Pancreas (tissue), 10 donors: ENCODE data around the gene CISD2. TPM values are rescaled to one million over a fixed set of nuclear protein-coding genes. Genes with fewer than 3 reads are reported as not detected.

Experiments
- ATAC-seq, 4 donors: fragments of 200-7000 bp; cut with Tn5 transposase; one replicate each; pipeline versions ENCODE4 v1.8.0 to v1.9.1; 2020; ENCODE audit warnings: mild to moderate bottlenecking in 4 of 4, moderate library complexity in 4 of 4
- DNase-seq, 6 donors: peaks; one replicate each; pipeline ENCODE4 v3.0.0-alpha.2; 2020
- FAIRE-seq: peaks from 2 replicates; lab custom pipeline; 2012; peaks lifted over from hg19 to GRCh38; lab: Jason Lieb, UNC
- H3K27ac ChIP-seq, 4 donors: fragments of 200-600 bp; sonication (generic); 1 replicate in 3 of 4; 2 replicates in 1 of 4; pipeline versions ENCODE4 v1.5.0 to v1.8.0; 2020
- H3K27me3 ChIP-seq, 4 donors: fragments of 200-600 bp; one replicate each; pipeline ENCODE4 v1.8.0; 2021
- H3K36me3 ChIP-seq, 3 donors: fragments of 200-600 bp; sonication (generic) in 1 of 3; one replicate each; pipeline versions ENCODE4 v1.5.0 to v1.8.0; 2020 to 2021
- H3K4me1 ChIP-seq, 3 donors: fragments of 200-600 bp; one replicate each; pipeline ENCODE4 v1.8.0; 2021
- H3K4me3 ChIP-seq, 4 donors: fragments of 200-600 bp; sonication (generic) in 2 of 4; one replicate each; pipeline versions ENCODE4 v1.5.0 to v1.8.0; 2020 to 2021
- H3K9me3 ChIP-seq, 4 donors: fragments of 200-600 bp; one replicate each; pipeline ENCODE4 v1.8.0; 2021
- WGBS, 2 donors: extraction: QIAGEN DNeasy Blood & Tissue Kit; methylation state at CpG; one replicate each; pipeline ENCODE4 v1.1.7; 2013; 5-methylcytosine and 5-hydroxymethylcytosine counted together
- intact Hi-C, 3 donors: fragments of 100-400 bp; cut with DNase I; formaldehyde crosslinking; loops; one replicate each; pipeline versions ENCODE4 v1.11.1 to v1.14.2; 2022
- polyA plus RNA-seq, 2 donors: library from polyadenylated mRNA; stranded (reverse); fragments of 200-250 nt; gene quantifications; one replicate each; pipeline ENCODE4 v1.2.3, GENCODE V29; 2013
- total RNA-seq, 6 donors: library from RNA; stranded (reverse); fragmentation: NEBNext Ultra II Directional in 4 of 6; extraction: Animal tissue kit (Norgen Biotek cat#: 25700) in 4 of 6; gene quantifications; one replicate each; pipeline versions ENCODE4 v1.2.1 to v1.2.4, GENCODE V29; 2021 to 2023
- TF ChIP-seq, protein P1 (sequence below), 4 donors: fragments of 200-600 bp; sonication (generic) in 3 of 4; IDR thresholded peaks; one replicate each; pipeline versions ENCODE4 v1.5.0 to v1.8.0; 2021; ENCODE audit warnings: antibody characterized with exemption in 4 of 4
- donor health status: healthy with polysubstance abuse.
- donor health status: DM: no; HTN: no; CAD: no; lungs with moderate emphysema.
- donor health status: DM: no; HTN: no; CAD: no.
- donor health status: control.
- donor health status: control.
- donor health status: Bipolar disorder and iron deficiency.
- donor health status: DM: yes; HTN: yes; CAD: no.
- donor health status: DM: no; HTN: no; CAD: no.
- donor health status: DM: no; HTN: no; CAD: no.
- donor health status: DM: yes; HTN: yes; CAD: no.

CISD2 gene
- total and polyA plus RNA-seq, 8 donors = 10.2 to 23.1 (median 14.4) TPM

DNA sequence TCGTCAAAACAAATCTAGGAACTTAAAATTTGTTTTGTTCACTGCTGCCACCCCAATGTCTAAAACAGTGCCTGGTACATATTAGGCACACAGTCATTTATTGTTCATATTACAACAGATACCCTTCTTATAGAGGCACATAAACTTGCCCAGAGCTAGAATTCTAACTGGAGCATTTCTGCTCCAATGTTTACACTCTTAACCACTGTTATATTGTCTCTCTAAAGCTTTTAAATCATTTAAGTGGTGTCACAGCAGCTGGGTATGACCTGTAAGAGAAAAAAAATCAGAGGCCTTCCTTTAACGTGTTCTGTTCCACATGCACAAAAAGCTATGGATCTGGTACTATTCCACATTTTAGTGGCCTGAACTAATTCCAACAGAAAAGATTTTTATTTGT is 44.4 kb upstream of the CISD2 start:
- DNase-seq = no peak
- intact Hi-C loops = no loop called here
- no peak for FAIRE-seq
- peaks cover 19 to 54% (median 47%) of the 10 kb centered on the region in 3 donors for H3K4me1 ChIP-seq
- no peaks in the 10 kb centered on the region for H3K36me3 ChIP-seq
- no peaks in the 10 kb centered on the region for H3K27me3 ChIP-seq
- peak overlapping the region in 2 of 4 donors; percentile 99 to 100 for H3K27ac ChIP-seq
- 0 to 1% methylated on average over 2 of the region's 2 CpGs for WGBS, 2 donors
- ATAC-seq = no peak
- peak overlapping the region in 3 of 4 donors; percentile 58 to 98 (median 72) for H3K4me3 ChIP-seq
- no peaks in the 10 kb centered on the region for H3K9me3 ChIP-seq
- TF ChIP-seq, protein P1, sequence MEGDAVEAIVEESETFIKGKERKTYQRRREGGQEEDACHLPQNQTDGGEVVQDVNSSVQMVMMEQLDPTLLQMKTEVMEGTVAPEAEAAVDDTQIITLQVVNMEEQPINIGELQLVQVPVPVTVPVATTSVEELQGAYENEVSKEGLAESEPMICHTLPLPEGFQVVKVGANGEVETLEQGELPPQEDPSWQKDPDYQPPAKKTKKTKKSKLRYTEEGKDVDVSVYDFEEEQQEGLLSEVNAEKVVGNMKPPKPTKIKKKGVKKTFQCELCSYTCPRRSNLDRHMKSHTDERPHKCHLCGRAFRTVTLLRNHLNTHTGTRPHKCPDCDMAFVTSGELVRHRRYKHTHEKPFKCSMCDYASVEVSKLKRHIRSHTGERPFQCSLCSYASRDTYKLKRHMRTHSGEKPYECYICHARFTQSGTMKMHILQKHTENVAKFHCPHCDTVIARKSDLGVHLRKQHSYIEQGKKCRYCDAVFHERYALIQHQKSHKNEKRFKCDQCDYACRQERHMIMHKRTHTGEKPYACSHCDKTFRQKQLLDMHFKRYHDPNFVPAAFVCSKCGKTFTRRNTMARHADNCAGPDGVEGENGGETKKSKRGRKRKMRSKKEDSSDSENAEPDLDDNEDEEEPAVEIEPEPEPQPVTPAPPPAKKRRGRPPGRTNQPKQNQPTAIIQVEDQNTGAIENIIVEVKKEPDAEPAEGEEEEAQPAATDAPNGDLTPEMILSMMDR (IDR thresholded peaks at IDR 0.05) = no peak

- Histone ChIP-seq H3K4me3 (peak overlapping the region; percentile 58 to 98 (median 72)), H3K4me1 (peaks cover 13 to 55% (median 37%) of the 10 kb centered on the region in 3 donors), H3K27ac (peak overlapping the region; percentile 99 to 100 (median 100)), H3K36me3 (no peaks in the 10 kb centered on the region), H3K9me3 (no peaks in the 10 kb centered on the region), H3K27me3 (no peaks in the 10 kb centered on the region)
- intact Hi-C loops = no loop called here
- 0 to 1% methylated on average over 23 of the region's 23 CpGs for WGBS, 2 donors
- FAIRE-seq = no peak
- ATAC-seq = peak in 1 of 4 donors; percentile 0
- peak in 3 of 6 donors; percentile 10 to 45 (median 25) for DNase-seq
- TF ChIP-seq, protein P1 (IDR thresholded peaks at IDR 0.05) = no peak
Observed at GRCh38 chr4:102825261-102826091, 43.3 kb upstream of the CISD2 start.

DNA sequence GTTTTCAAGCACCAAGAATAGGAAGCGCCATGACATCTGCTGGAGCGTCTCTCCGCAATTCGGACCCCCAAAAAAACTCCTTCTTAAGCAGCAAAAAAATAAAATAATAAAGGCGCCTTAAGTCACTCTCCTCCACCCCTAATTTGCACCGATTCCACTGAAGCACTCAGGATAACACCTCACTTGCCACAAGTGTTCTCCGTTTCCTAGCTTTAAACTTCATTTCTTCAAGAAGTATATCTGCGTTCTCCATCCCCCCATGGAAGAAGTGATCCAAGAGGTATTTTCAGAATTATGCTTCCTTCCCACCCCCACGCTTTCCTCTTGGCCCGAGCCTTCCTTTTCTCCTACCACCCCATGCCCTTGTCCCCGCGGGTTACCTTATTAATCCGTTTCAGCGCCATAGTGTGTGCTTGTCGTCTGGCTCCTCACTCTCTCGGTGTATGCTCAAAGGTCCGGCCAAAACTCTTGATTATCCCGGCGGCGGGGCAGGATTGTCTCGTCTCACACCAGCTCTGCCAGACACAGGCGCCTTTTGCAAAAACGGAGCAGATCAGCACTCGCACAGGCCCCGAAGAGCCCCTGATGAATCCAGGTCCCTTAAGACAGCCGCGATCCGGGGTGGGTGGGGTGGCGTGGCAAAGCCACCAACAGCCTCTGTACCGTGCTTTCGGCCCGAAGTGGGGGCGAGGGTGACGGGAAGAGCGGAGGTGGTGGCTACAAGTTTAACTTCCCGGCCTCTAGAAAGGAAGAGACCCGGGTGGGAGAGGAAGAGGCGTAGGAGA is 42.5 kb upstream of the CISD2 start:
- Histone ChIP-seq H3K4me1 (peaks cover 9 to 46% (median 29%) of the 10 kb centered on the region in 3 donors), H3K27ac (peak overlapping the region; percentile 99 to 100 (median 100)), H3K9me3 (no peaks in the 10 kb centered on the region), H3K27me3 (no peaks in the 10 kb centered on the region), H3K4me3 (peak overlapping the region; percentile 58 to 98 (median 72)), H3K36me3 (no peaks in the 10 kb centered on the region)
- TF ChIP-seq, protein P1 (IDR thresholded peaks at IDR 0.05) = no peak
- FAIRE-seq = no peak
- 0 to 1% methylated on average over 38 of the region's 38 CpGs for WGBS, 2 donors
- peak in 2 of 6 donors; percentile 9 to 88 for DNase-seq
- intact Hi-C loops = no loop called here
- ATAC-seq = no peak

GRCh38 chr4:102826890-102827673 is 41.7 kb upstream of the CISD2 start, which contains the start of gene UBE2D3:
UBE2D3 (minus strand) TSS chr4:102827551; CDS start chr4:102826508, 1,043 bp downstream.
- intact Hi-C loops = no loop called here
- DNase-seq = peak; percentile 91 to 97 (median 94)
- Histone ChIP-seq H3K9me3 (no peaks in the 10 kb centered on the region), H3K27me3 (no peaks in the 10 kb centered on the region), H3K27ac (peak within 1 kb of the TSS; percentile 99 to 100 (median 100)), H3K4me3 (peak within 1 kb of the TSS; percentile 58 to 98 (median 72)), H3K4me1 (peaks cover 2 to 38% (median 21%) of the 10 kb centered on the region in 3 donors), H3K36me3 (no peaks in the 10 kb centered on the region)
- ATAC-seq = peak; percentile 69 to 78 (median 78)
- TF ChIP-seq, protein P1 (IDR thresholded peaks at IDR 0.05) = no peak
- FAIRE-seq = no peak
- 0% methylated on average over 53 to 73 of the region's 73 CpGs for WGBS, 2 donors
